Psoas muscle (tissue), 8 donors: ENCODE results near the gene JRKL. TPM values are rescaled to one million over a fixed set of nuclear protein-coding genes. Genes with fewer than 3 reads are reported as not detected.
"Not testable (repeated sequence)": the region's sequence is repeated elsewhere in the genome, so short reads cannot be mapped to it uniquely, and the experiment has no call there.

Source experiments
- ATAC-seq, 4 donors: fragments of 200-7000 bp; cut with Tn5 transposase; one replicate each; pipeline ENCODE4 v1.9.1; 2020; ENCODE audit warnings: moderate library complexity in 3 of 4, mild to moderate bottlenecking in 2 of 4
- DNase-seq, 2 donors: peaks; one replicate each; pipeline ENCODE4 v3.0.0-alpha.2; 2020
- H3K27ac ChIP-seq: fragments of 200-600 bp; one replicate; pipeline ENCODE4 v1.8.0; 2022
- H3K27me3 ChIP-seq, 3 donors: fragments of 200-600 bp in 1 of 3; one replicate each; pipeline versions ENCODE4 v1.6.1 to v1.8.0; 2013 to 2022; ENCODE audit warnings: low read length in 2 of 3, mild to moderate bottlenecking in 2 of 3, moderate library complexity in 1 of 3; ENCODE audit not compliant: insufficient read depth in 3 of 3
- H3K36me3 ChIP-seq, 2 donors: fragments of 200-600 bp in 1 of 2; one replicate each; pipeline versions ENCODE4 v1.6.1 to v1.8.0; 2013 to 2022; ENCODE audit warnings: low read depth in 1 of 2, mild to moderate bottlenecking in 1 of 2, moderate library complexity in 1 of 2; ENCODE audit not compliant: insufficient read depth in 1 of 2
- H3K4me1 ChIP-seq: fragments of 200-600 bp; one replicate; pipeline ENCODE4 v1.8.0; 2022
- H3K4me3 ChIP-seq: fragments of 200-600 bp; one replicate; pipeline ENCODE4 v1.8.0; 2022; ENCODE audit warnings: mild to moderate bottlenecking
- H3K9me3 ChIP-seq: fragments of 200-600 bp; one replicate; pipeline ENCODE4 v1.8.0; 2022
- CTCF ChIP-seq: fragments of 200-600 bp; IDR thresholded peaks from one replicate; pipeline ENCODE4 v1.8.0; 2022; ENCODE audit warnings: antibody characterized with exemption
- WGBS, 3 donors: extraction: QIAGEN DNeasy Blood & Tissue Kit; methylation state at CpG; one replicate each; pipeline versions ENCODE4 v1.1.6 to v1.1.7; 2013; 5-methylcytosine and 5-hydroxymethylcytosine counted together
- intact Hi-C, 2 donors: fragments of 100-400 bp; cut with DNase I; formaldehyde crosslinking; loops; one replicate each; pipeline versions ENCODE4 v1.11.0 to v1.14.2; 2022
- polyA plus RNA-seq, 3 donors: library from polyadenylated mRNA; stranded (reverse); fragments of 200-250 nt; gene quantifications; one replicate each; pipeline ENCODE4 v1.2.3, GENCODE V29; 2013
- total RNA-seq, 4 donors: library from RNA; stranded (reverse); fragmentation: NEBNext Ultra II Directional in 2 of 4; extraction: Animal tissue kit (Norgen Biotek cat#: 25700) in 2 of 4; gene quantifications; one replicate each; pipeline versions ENCODE4 v1.2.1 to v1.2.4, GENCODE V29; 2021 to 2023
- donor health status: healthy with polysubstance abuse.
- donor health status: DM: no; HTN: no; CAD: no; lungs with moderate emphysema.
- donor health status: Bipolar disorder and iron deficiency.
- donor health status: healthy.
- donor health status: DM: yes; HTN: yes; CAD: no.
- donor health status: DM: no; HTN: no; CAD: no.
- donor health status: DM: no; HTN: no; CAD: no.
- donor health status: DM: yes; HTN: yes; CAD: no.

The JRKL gene
- total and polyA plus RNA-seq, 7 donors, result 3.2 to 10.9 (median 5.4) TPM

GRCh38 chr11:96412761-96413381 is 23.1 kb downstream of the JRKL start:
- 63 to 83% (median 69%) methylated on average over 1 of the region's 1 CpG for WGBS, 3 donors
- Histone ChIP-seq H3K9me3 (no peaks in the 10 kb centered on the region), H3K27me3 (no peaks in the 10 kb centered on the region), H3K36me3 (no peaks in the 10 kb centered on the region), H3K4me1 (no peaks in the 10 kb centered on the region), H3K27ac (no peak overlapping the region), H3K4me3 (no peak overlapping the region)
- no peak for TF ChIP-seq CTCF
- intact Hi-C loops, result no loop called here
- ATAC-seq (no peak), DNase-seq (no peak)

DNA sequence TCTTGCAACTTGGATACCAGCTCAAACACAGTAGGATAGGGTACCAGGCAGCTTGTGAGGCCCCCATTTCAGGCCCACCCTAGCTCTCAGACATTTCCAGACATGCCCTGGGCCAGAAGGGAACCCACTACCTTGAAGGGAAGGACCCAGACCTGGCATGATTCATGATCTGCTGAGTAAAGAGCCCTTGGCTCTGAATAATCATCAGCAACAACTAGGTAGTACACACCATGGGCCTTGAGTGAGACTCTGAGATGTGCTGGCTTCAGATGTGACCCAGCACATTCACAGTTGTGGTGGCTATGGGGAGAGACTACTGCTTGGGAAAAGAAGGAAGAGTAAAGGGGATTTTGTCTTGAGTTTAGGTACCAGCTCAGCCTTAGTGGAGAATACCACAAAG is 23.6 kb downstream of the JRKL start:
- no peaks in the 10 kb centered on the region for H3K9me3 ChIP-seq
- intact Hi-C loops, result no loop called here
- no peak for TF ChIP-seq CTCF
- DNase-seq, result no peak
- no peak overlapping the region for H3K27ac ChIP-seq
- H3K4me3 ChIP-seq, result no peak overlapping the region
- H3K27me3 ChIP-seq, result no peaks in the 10 kb centered on the region
- ATAC-seq, result no peak
- H3K4me1 ChIP-seq, result no peaks in the 10 kb centered on the region
- no peaks in the 10 kb centered on the region for H3K36me3 ChIP-seq

DNA sequence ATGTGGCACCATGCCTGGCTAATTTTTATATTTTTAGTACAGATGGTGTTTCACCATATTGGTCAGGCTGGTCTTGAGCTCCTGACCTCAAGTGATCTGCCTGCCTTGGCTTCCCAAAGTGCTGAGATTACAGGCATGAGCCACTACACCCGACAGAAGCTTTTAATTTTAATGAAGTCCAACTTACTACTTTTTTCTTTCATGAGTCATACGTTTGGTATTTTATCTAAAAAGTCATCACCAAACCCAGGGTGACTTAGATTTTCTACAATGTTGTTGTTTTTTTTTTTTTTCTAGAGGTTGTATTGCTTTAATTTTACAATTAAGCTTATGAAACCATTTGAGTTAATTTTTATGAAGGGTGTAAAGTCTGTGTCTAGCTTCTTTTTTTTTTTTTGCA is 34.9 kb downstream of the JRKL start:
- no peak for ATAC-seq
- Histone ChIP-seq H3K27ac (no peak overlapping the region), H3K4me1 (no peaks in the 10 kb centered on the region), H3K4me3 (no peak overlapping the region), H3K9me3 (no peaks in the 10 kb centered on the region), H3K27me3 (peaks cover 0 to 4% (median 4%) of the 10 kb centered on the region in 3 donors), H3K36me3 (no peaks in the 10 kb centered on the region)
- DNase-seq, result no peak
- 17 to 36% (median 24%) methylated on average over 2 of the region's 2 CpGs for WGBS, 3 donors
- TF ChIP-seq CTCF, result no peak
- intact Hi-C loops, result loop anchor here in 1 of 2 donors (2.0 kb wide), 1 partner anchor 370 kb away; no protein-coding TSS in a partner anchor

DNA sequence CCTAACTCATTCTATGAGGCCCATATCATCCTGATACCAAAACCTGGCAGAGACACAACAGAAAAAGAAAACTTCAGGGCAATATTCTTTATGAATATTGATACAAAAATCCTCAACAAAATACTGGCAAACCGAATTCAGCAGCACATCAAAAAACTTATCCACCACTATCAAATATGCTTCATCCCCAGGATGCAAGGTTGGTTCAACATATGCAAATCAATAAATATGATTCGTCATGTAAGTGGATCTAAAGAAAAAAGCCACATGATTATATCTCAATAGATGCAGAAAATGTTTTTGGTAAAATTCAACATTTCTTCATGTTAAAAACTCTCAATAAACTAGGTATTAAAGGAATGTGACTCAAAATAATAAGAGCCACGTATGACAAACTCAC is 40.9 kb downstream of the JRKL start:
- Histone ChIP-seq H3K9me3 (no peaks in the 10 kb centered on the region), H3K4me1 (no peaks in the 10 kb centered on the region), H3K27me3 (no peaks in the 10 kb centered on the region), H3K27ac (no peak overlapping the region), H3K36me3 (no peaks in the 10 kb centered on the region), H3K4me3 (no peak overlapping the region)
- ATAC-seq, result no peak
- intact Hi-C loops, result no loop called here
- 68 to 84% (median 79%) methylated on average over 3 of the region's 3 CpGs for WGBS, 3 donors
- TF ChIP-seq CTCF, result no peak
- DNase-seq, result no peak

DNA sequence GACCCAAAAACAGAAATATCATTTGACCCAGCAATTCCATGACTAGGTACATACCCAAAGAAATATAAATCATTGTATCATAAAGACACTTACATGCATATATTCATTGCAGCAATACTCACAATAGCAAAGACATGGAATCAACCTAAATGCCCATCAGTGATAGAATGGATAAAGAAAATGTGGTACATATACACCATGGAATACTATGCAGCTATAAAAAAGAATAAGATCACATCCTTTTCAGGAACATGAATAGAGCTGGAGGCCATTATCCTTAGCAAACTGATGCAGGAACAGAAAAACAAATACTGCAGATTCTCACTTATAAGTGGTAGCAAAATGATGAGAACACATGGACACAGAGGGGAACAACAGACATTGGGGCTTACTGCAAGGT is 42.8 kb downstream of the JRKL start:
- H3K4me1 ChIP-seq, H3K9me3 ChIP-seq, H3K27ac ChIP-seq, H3K27me3 ChIP-seq, DNase-seq, intact Hi-C loops, ATAC-seq, H3K36me3 ChIP-seq, H3K4me3 ChIP-seq: not testable (repeated sequence)

Other genes starting within 250 kb of the JRKL start
- 1 to 10 TPM; 1.5 to 3.7 (median 2.1) TPM for gene MAML2, start 46.8 kb upstream of the JRKL start, total RNA-seq
- under 1 TPM; 0.39 to 0.97 (median 0.69) TPM for gene MAML2, start 46.8 kb upstream of the JRKL start, polyA plus RNA-seq
- gene CCDC82, start 101 bp upstream of the JRKL start, total RNA-seq, result 10 to 100 TPM in 1 of 4 donors, 1 to 10 TPM in 3; 6.3 to 12.3 (median 8.6) TPM
- gene CCDC82, start 101 bp upstream of the JRKL start, polyA plus RNA-seq, result 10 to 100 TPM in 1 of 3 donors, 1 to 10 TPM in 2; 7.5 to 21.4 (median 9.3) TPM